Vagina (tissue), 2 donors: Measurements from ENCODE around the gene MYF6. TPM values are rescaled to one million over a fixed set of nuclear protein-coding genes. Genes with fewer than 3 reads are reported as not detected.

ENCODE experiments used
- DNase-seq, 2 donors: peaks; one replicate each; pipeline ENCODE4 v3.0.0-alpha.2; 2017; ENCODE audit errors: extremely low spot score in 2 of 2
- H3K27ac ChIP-seq: fragments of 200-600 bp; sonication (generic); one replicate; pipeline ENCODE4 v1.5.1; 2019
- H3K27me3 ChIP-seq: fragments of 200-600 bp; sonication (generic); one replicate; pipeline ENCODE4 v1.5.1; 2019
- H3K36me3 ChIP-seq, 2 donors: fragments of 200-600 bp; sonication (generic); one replicate each; pipeline ENCODE4 v1.5.1; 2017 to 2019
- H3K4me1 ChIP-seq: fragments of 200-600 bp; sonication (generic); one replicate; pipeline ENCODE4 v1.5.1; 2019
- H3K4me3 ChIP-seq, 2 donors: fragments of 200-600 bp; sonication (generic); 1 replicate in 1 of 2; 2 replicates in 1 of 2; pipeline ENCODE4 v1.5.1; 2016 to 2019
- H3K9me3 ChIP-seq: fragments of 200-600 bp; sonication (generic); one replicate; pipeline ENCODE4 v1.5.1; 2019
- CTCF ChIP-seq, 3 experiments: fragments of 450-650 bp in 2 of 3; fragments of 200-600 bp in 1 of 3; sonication (generic) in 1 of 3; IDR thresholded peaks; one replicate each; pipeline ENCODE4 v1.5.1; 2017 to 2019; ENCODE audit warnings: antibody characterized with exemption in 3 of 3, mild to moderate bottlenecking in 2 of 3, moderate library complexity in 2 of 3
- POLR2A ChIP-seq, 2 donors: fragments of 450-650 bp; IDR thresholded peaks; one replicate each; pipeline ENCODE4 v1.6.1; 2017; ENCODE audit warnings: antibody characterized with exemption in 2 of 2, mild to moderate bottlenecking in 2 of 2, moderate library complexity in 2 of 2
- POLR2AphosphoS5 ChIP-seq, 2 donors: sonication (generic); formaldehyde crosslinking; IDR thresholded peaks; one replicate each; pipeline ENCODE4 v1.9.0; 2017; ENCODE audit warnings: antibody characterized with exemption in 2 of 2, mild to moderate bottlenecking in 2 of 2, low read depth in 1 of 2; ENCODE audit not compliant: insufficient read depth in 1 of 2
- intact Hi-C: fragments of 100-400 bp; cut with DNase I; formaldehyde crosslinking; loops from one replicate; pipeline ENCODE4 v1.15.1; 2023
- total RNA-seq: library from RNA; depleted of rRNA; stranded (reverse); fragments of >200 nt; gene quantifications from one replicate; pipeline ENCODE4 v1.2.3, GENCODE V29; 2016

The MYF6 gene
- total RNA-seq, 1 donor from 2014 or later: not detected

- Histone ChIP-seq H3K36me3 (no peaks in the 10 kb centered on the region), H3K27ac (no peak overlapping the region), H3K27me3 (no peaks in the 10 kb centered on the region), H3K4me1 (no peaks in the 10 kb centered on the region), H3K4me3 (no peak overlapping the region), H3K9me3 (no peaks in the 10 kb centered on the region)
- intact Hi-C loops: no loop called here
- DNase-seq: no peak
- no peak for TF ChIP-seq CTCF (IDR thresholded peaks at IDR 0.05)
- no peak for TF ChIP-seq POLR2AphosphoS5 (IDR thresholded peaks at IDR 0.05; ENCODE audit: insufficient read depth in 1 of 2, low read depth in 1 of 2)
- TF ChIP-seq POLR2A (IDR thresholded peaks at IDR 0.05): no peak
These were observed 8.4 kb upstream of the MYF6 start for GRCh38 chr12:80698847-80699542.

- Histone ChIP-seq H3K27ac (no peak overlapping the region), H3K27me3 (no peaks in the 10 kb centered on the region), H3K9me3 (no peaks in the 10 kb centered on the region), H3K4me1 (no peaks in the 10 kb centered on the region), H3K4me3 (no peak overlapping the region), H3K36me3 (no peaks in the 10 kb centered on the region)
- no peak for DNase-seq
- intact Hi-C loops: no loop called here
- TF ChIP-seq POLR2AphosphoS5 (IDR thresholded peaks at IDR 0.05; ENCODE audit: insufficient read depth in 1 of 2, low read depth in 1 of 2): no peak
- TF ChIP-seq CTCF (IDR thresholded peaks at IDR 0.05): no peak
- TF ChIP-seq POLR2A (IDR thresholded peaks at IDR 0.05): no peak
These were observed 7.1 kb upstream of the MYF6 start for GRCh38 chr12:80700327-80700726.

GRCh38 chr12:80701388-80701787 lies 6.0 kb upstream of the MYF6 start:
- Histone ChIP-seq H3K4me3 (no peak overlapping the region), H3K27me3 (no peaks in the 10 kb centered on the region), H3K9me3 (no peaks in the 10 kb centered on the region), H3K4me1 (no peaks in the 10 kb centered on the region), H3K27ac (no peak overlapping the region), H3K36me3 (no peaks in the 10 kb centered on the region)
- intact Hi-C loops: no loop called here
- no peak for DNase-seq
- TF ChIP-seq CTCF (IDR thresholded peaks at IDR 0.05) (no peak), POLR2AphosphoS5 (IDR thresholded peaks at IDR 0.05; ENCODE audit: insufficient read depth in 1 of 2, low read depth in 1 of 2) (no peak), POLR2A (IDR thresholded peaks at IDR 0.05) (no peak)

GRCh38 chr12:80702889-80703805 lies 4.3 kb upstream of the MYF6 start:
- Histone ChIP-seq H3K4me3 (no peak overlapping the region), H3K9me3 (no peaks in the 10 kb centered on the region), H3K36me3 (no peaks in the 10 kb centered on the region), H3K27me3 (no peaks in the 10 kb centered on the region), H3K4me1 (peaks cover under 1% of the 10 kb centered on the region), H3K27ac (no peak overlapping the region)
- no peak for DNase-seq
- intact Hi-C loops: no loop called here
- no peak for TF ChIP-seq POLR2AphosphoS5 (IDR thresholded peaks at IDR 0.05; ENCODE audit: insufficient read depth in 1 of 2, low read depth in 1 of 2)
- TF ChIP-seq CTCF (IDR thresholded peaks at IDR 0.05): no peak
- no peak for TF ChIP-seq POLR2A (IDR thresholded peaks at IDR 0.05)
